GM19468 (cell line): Measurements from ENCODE around the gene DNMBP.
"Not testable (repeated sequence)": the region's sequence is repeated elsewhere in the genome, so short reads cannot be mapped to it uniquely, and the experiment has no call there.

Source experiments
- ATAC-seq: cut with Tn5 transposase; IDR thresholded peaks from one replicate; pipeline ENCODE4 v1.9.1; 2021; ENCODE audit warnings: mild to moderate bottlenecking, moderate library complexity, moderate number of reproducible peaks; ENCODE audit not compliant: unreplicated experiment; ENCODE audit errors: extremely low read depth

Gene DNMBP

DNA sequence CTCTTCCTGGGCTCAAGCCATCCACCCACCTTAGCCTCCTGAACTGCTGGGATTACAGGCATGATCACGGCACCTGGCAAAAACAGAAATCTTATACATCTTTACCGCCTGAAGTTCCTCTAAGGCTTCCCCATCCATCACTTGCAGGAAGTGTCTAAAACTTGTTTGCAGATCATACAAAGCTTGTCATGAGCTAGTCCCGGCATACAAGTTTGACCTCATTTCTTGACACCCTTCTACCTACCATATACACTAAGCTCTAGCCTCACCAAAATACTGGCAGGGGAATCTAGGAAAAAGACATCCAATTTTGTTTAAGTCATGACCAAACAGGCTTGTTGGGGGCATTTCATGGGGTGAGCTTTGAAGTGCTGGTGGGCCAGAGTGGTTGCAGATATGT, 14.5 kb downstream of the DNMBP start:
- no peak for ATAC-seq

DNA sequence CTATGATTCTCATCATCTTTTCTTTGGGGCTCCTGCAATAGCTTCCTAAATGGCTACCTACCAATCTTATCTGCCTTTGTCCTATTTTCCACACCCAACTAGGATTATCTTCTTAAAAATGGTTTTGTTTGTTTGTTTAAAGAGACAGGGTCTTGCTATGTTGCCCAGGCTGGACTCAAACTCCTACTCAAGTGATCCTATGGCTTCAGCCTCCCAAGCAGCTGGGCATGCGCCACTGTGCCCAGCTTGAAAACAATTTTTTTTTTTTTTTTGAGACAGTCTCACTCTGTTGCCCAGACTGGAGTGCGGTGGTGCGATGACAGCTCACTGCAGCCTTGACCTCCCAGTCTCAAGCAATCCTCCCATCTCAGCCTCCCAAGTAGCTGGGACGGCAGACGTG, 14.9 kb downstream of the DNMBP start:
- ATAC-seq = no peak

DNA sequence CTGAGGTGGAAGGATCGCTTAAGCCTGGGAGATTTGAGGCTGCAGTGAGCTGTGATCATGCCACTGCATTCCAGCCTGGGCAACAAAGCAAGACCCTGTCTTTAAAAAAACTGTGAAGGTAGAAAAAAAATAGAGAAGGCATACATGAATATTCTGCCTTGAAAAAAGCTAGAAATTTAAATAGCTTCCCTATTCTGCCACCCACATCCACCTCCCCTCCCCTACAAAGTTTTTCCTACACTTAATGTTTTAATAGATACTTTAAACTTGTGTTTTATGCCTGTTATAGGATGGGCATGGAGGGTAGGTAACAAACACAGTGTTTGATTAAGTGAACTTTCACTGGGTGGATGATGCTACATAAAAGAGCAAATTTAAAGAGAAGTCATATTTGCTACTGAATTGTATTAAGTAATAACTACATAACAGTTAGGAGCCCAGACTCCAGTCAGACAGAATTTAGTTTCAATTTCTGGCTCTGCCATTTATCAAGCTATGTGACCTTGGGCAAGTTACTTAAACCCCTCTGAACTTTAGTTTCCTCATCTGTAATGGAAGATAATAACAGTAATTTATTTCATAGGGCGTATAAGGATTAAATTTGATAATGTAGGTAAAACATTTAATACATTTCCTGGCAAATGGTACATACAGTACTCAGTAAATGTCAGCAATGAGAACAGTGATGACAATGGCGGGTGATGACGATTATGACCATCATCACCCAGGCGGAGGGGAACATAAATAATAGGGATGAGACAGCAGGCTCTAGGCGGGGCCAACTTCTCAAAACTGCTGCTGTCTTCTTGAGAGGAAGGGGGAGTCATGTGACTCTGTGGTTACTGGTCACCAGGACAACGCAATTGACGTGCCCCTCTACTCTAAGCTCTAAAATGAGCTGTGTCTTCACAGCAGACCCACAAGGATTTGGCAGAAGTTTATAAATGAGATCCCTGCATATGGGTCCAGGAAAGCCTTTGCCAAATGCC, 15.8 kb downstream of the DNMBP start:
- ATAC-seq = peak; percentile 52

DNA sequence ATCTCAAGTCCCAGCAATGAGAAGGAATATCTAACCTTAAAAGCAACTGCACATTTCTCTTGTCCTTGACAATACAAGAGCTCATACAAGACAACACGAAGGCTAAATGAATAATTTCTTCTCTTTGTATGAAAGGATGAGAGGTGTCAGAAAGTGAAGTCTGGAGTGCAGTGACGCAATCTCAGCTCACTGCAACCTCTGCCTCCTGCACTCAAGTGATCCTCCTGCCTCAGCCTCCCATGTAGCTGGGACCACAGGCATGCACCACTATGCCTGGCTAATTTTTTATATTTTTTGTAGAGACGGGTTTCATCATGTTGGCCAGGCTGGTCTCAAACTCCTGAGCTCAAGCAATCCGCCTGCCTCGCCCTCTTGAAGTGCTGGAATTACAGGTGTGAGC, 24.1 kb downstream of the DNMBP start:
- ATAC-seq = not testable (repeated sequence)

DNA sequence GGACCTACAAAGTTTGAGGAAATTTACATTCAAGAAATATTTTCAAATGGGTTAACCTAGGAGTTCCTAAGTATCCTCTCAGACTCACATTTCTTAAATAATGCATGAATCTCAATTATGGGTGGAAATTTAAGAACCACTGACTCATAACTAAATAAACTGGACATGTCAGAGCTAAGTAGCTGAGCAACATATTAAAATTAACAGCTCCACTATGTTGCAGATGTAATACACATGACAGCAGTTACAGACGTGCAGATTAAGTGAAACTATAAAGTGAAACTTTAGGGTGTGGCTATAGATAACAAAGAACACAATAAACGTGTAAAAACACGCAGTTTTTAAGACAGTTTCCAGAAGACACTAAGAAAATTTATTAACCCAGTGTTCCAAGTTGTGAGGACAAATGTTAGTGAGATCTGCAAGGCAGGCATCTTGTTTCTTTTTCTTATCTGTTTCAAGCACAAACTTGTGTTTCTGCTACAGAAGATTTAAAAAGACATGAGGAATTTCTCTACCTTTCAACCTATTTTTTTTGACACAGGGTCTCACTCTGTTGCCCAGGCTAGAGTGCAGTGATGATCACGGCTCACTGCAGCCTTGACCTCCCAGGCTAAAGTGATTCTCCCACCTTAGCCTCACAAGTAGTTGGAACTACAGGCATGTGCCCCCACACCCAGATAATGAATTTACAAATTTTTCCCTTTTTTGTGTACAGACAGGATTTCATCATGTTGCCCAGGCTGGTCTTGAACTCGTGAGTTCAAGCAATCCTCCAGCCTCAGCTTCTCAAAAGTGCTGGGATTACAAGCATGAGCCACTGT, 25.3 kb downstream of the DNMBP start:
- ATAC-seq = no peak

DNA sequence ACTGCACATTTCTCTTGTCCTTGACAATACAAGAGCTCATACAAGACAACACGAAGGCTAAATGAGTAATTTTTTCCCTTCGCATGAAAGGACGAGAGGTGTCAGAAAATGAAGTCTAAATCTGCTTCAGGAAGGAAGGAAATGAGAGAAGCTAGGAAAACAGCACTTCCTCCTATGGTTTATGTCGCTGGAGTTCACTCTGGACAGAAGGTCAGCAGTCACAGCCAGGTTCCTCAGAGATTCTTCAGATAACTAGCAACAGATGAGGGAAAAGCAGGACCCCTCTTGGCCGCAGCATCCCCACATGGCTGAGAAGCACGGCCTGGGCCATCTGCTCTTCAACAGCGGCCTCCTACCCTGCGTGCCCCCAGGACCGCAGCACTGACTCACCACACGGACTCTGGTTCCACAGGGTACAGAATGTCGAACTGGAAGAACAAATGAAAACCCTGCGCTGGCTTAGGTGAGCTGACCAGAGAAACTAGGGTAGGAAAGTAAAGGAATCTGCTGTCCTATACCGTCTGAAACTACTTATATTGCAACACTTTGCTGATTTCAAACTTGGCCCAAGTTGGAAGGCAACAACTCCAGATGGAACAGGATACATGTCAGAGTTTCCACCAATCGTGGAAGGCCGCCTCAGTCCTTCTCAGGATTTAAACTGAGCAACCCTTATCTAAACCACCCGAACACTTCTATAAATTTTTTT, 26.3 kb downstream of the DNMBP start:
- no peak for ATAC-seq

DNA sequence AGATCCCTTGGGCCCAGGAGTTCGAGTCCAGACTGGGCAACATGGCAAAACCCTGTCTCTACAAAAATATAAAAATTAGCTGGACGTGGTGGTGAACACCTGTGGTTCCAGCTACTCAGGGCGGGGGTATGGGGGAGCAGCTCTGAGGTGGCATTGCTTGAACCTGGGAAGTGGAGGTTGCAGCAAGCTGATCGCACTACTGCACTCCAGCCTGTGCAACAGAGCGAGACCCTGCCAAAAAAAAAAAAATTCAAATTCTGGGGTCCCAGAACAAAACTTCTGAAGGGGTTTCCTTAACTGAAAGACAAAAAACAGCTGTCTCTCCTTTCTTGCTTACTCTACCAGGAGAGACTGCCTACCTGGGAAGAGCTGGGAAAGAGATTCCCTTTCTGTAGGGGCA, 27.0 kb downstream of the DNMBP start:
- ATAC-seq = no peak

DNA sequence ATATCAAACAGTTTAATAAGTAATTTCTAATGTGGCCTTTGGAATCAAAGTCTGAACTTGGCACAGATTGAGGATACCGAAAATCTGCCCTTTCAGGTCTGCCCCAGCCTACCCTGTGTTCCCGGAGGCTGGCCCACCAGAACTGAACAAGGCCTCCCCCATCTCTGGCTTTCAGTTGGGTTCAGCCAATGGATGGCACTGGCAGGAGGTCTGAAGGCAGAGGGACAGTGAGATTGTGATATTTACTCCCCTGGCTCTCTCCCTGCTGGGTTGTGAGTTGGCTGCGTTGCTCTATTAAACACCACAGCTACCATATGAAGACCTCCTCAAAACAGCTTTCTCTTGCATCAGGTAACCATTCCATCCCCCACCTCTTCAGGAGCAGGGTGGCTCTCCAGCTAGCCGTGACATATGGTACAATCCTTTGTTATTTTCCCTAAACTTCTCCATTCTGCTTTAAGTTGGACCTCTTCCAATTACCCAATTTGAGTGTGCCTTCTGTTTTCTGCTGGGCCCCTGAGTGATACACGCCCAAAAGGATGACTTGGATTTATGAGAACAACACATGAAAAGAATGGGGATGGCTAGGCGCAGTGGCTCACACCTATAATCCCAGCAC, 28.1 kb downstream of the DNMBP start:
- no peak for ATAC-seq

DNA sequence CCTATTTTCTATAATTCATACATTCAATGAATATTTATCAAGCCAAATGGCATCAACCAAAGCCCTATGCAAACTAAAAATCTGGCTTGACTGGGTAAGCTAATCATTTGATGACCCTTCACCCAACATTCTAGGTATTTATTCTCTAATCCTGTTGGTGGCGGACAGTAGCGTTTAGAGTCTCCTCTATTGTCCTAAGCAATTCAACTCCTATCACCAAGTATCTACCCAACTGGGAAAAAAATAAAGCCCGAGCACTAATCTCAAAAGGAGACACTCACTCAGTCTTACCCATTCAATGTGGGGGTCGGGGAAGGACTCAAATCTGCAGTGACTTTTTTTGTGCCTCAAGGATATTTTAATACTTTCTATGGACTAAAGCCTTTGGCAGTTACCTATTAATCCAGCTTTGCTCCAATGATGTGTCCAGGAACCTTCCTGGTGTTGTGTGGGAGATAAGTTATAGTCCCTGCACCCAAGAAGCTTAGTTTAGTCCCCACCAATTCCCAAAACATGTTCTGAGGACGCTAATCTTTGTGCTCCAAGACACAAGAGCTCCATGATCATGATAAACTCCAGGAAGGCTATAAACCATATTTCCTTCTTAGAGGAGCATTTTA, 30.6 kb downstream of the DNMBP start:
- ATAC-seq = no peak

DNA sequence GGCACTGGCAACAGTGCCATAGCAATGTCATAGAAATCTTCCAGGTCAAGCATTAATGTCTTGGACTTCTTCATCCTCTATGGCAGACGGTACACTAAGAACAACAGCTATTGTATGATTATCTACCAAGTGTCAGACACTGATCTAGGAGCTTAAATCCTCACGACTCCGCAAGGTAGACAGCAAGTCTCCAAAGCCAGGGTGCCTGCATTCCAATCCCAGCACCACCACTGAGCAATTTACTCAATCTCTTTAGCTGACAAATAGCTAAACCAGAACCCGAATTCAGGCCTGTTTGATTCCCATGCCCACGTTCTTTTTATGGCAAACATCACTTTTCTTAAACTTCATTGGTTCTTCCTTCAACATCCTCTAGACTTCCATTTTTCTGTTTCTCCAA, 31.8 kb downstream of the DNMBP start:
- no peak for ATAC-seq

DNA sequence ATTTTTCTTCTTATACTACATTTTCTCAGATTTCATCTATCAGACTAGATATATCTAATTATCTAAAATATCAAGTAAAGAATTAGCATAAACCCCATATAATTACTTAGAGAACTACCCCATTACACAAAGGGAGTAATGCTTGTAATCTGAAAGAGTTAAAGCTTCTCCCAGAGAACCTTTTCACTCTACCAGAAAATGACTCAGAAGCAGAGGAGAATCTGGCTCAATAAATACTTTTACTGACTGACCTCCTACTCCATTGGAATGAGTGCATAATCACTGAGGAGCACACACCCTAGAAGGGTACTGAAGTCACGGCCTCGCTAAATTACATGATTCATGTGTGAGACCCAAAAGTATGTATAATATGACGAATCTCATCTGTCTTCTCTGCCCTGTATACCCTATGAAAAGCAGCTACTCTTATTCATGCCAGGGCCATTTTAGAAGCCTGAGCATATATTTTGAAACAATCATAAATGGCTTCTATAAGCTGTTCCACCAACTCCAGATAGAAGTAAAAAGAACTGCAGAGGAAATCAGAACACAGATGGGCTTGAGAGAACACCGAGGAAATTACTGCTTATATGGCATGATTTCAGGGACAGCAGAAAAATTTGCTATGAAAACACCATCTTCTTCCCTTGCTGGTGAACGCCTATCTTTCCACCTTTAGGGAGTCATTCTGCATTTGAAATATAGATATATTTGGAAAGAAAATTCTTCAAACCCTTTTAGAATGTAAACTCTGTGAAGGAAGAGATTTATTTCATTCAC, 32.7 kb downstream of the DNMBP start:
- no peak for ATAC-seq

DNA sequence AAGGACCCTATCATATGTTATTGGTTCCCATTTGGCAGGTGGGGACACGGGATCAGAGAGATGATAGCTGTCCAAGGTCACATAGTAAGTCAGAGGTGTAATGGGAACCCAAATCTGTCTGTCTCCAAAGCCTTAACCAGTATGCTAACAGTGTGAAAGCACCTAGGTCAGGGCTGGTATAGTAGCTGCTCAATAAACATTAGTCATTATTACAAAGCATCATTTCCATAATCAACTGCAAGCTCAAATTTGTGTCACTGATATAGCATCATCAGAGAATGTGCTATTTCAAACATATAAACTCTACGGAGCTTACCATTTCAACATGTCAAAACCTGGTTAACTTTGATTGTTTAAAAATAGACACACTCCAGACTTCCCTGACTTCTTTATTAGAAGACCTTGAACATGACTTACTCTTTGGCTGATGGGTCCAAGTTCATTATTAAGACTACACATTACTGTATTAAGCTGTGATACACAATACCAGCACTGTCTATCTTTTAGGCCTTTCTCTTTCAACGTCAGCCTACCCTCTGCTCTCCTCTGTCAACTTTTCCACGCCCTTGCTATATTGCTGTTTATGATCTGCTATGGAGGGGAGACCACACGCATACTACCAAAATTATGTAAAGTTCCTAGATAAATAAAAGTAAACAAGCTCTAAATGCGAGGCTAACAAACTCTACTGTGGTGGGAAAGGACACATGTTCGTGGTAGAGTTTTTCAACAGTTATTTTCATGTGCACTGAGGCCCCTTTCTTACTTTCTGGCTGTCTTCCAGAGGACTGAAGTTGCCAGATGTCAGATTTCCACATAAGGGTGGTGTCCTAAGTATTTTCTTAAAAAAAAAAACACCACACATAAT, 33.6 kb downstream of the DNMBP start:
- ATAC-seq = no peak

DNA sequence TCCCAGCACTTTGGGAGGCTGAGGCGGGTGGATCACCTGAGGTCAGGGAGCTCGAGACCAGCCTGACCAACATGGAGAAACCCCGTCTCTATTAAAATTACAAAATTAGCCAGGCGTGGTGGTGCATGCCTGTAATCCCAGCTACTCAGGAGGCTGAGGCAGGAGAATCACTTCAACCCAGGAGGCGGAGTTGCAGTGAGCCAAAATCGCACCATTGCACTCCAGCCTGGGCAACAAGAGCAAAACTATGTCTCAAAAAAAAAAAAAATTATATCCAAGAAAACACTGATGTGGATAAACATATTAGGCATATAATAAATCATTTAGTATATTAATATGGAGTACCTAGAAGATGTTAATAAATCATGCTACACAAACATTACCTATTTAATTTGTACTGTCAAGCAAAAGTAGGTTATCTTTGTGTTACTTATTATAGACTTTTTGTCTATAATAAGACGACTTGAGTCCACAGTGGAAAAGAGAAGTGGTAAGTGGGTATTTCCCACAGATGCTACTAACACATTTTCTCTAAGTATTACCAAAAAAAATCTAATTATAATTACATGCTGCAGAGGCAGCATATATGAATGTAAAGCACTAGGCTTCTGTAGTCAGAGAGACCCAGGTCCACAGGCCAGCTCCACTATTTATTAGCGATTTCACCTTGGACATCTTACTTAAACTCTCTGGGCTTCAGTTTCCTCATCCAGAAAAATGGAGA, 34.5 kb downstream of the DNMBP start:
- ATAC-seq = no peak

DNA sequence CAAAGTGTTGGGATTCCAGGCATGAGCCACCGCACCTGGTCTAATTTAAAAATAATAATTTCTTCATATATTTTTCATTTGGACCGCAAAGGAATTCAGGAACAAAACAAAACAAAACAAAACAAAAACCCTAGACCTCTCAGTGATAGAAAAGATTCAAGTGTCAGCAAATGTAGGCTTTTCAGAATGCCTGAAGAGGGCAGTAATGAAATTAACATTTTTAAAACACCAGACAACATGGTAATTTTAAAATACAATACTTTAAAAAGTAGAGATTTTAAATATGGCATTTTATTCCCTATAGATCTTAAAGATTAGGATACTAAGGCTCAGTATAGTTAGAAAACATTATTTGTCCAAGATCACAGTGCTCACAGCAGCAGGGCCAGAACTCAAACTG, 36.6 kb downstream of the DNMBP start:
- ATAC-seq = no peak

DNA sequence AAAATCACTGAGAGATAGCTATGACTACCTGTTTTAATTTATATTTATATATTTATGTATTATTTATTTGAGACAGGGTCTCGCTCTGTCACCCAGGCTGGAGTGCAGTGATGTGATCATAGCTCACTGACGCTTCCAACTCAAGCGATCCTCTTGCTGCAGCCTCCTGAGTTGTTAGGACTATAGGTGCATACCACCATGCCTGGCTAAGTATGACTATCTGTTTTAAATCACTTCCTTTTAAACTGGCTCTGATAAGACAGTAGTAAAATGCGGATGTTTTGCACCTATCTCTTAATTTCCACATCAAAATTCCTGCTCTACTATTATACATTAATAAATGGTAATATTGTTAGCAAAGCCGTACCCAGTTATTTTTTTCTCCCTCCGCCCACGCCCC, 41.8 kb downstream of the DNMBP start:
- ATAC-seq = no peak

DNA sequence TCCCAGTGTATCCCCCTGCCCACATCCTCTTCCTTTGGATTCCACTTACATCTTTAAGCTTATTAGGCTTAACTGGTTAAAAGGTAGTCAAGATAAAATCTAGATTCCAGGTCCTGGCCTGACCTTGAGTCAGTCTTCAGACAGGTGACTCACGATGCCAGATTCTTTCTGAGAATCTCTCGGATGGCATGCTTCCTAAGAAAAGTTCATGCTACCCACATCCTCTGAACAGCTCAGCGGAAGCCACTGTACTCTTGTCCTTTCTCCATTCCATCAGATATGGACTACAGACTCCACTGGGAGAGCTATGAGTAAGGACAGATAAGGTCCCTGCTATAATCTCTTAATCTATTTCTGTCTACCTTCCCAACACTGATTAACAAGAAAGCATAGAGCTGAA, 43.4 kb downstream of the DNMBP start:
- ATAC-seq = no peak

DNA sequence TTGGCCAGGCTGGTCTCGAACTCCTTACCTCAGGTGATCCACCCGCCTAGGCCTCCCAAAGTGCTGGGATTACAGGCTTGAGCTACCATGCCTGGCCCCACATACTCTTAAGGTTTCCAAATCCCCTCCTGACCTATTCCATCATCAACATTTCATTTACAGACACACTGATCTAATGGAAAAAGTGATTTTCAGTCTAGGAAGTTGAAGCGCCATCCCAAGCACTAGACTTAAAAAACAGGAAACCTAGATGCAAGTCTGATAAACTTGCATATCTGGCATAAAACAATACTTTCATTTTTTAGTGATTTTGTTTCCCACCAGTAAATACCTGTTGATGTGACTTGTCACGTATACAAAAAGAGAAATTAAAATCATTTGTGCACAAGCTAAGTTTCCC, 44.0 kb downstream of the DNMBP start:
- no peak for ATAC-seq
